Glutamatergic neuron (in vitro differentiated cells): ENCODE measurements around the gene NAA30. TPM values are rescaled to one million over a fixed set of nuclear protein-coding genes. Genes with fewer than 3 reads are reported as not detected.

Source experiments
- DNase-seq: peaks from one replicate; pipeline ENCODE4 v3.0.0; 2022
- H3K27ac Mint-ChIP-seq: one replicate; pipeline ENCODE4 v1.8.0; 2020; ENCODE audit warnings: mild to moderate bottlenecking, mixed read lengths, inconsistent platforms; ENCODE audit not compliant: unreplicated experiment
- H3K27me3 Mint-ChIP-seq: one replicate; pipeline ENCODE4 v1.8.0; 2020; ENCODE audit warnings: mild to moderate bottlenecking, moderate library complexity, mixed read lengths, inconsistent platforms; ENCODE audit not compliant: unreplicated experiment
- H3K36me3 Mint-ChIP-seq: one replicate; pipeline ENCODE4 v1.8.0; 2020; ENCODE audit warnings: mild to moderate bottlenecking, mixed read lengths, inconsistent platforms; ENCODE audit not compliant: unreplicated experiment
- H3K4me1 Mint-ChIP-seq: one replicate; pipeline ENCODE4 v1.8.0; 2020; ENCODE audit warnings: mild to moderate bottlenecking, low read depth, mixed read lengths, inconsistent platforms; ENCODE audit not compliant: unreplicated experiment
- H3K4me3 Mint-ChIP-seq: one replicate; pipeline ENCODE4 v1.8.0; 2020; ENCODE audit warnings: mild to moderate bottlenecking, mixed read lengths, inconsistent platforms; ENCODE audit not compliant: unreplicated experiment
- H3K9me3 Mint-ChIP-seq: one replicate; pipeline ENCODE4 v1.8.0; 2020; ENCODE audit warnings: mild to moderate bottlenecking, moderate library complexity, mixed read lengths, inconsistent platforms; ENCODE audit not compliant: unreplicated experiment
- total RNA-seq: library from RNA; stranded (reverse); fragmentation: NEBNext Ultra II Directional; extraction: Animal tissue kit (Norgen Biotek cat#: 25700); gene quantifications from one replicate; pipeline ENCODE4 v1.2.1, GENCODE V29; 2021; ENCODE audit not compliant: unreplicated experiment
- TF ChIP-seq, protein P1 (sequence below): fragments of 200-600 bp; sonication (generic); IDR thresholded peaks from one replicate; pipeline ENCODE4 v1.5.0; 2021; ENCODE audit not compliant: partially characterized antibody, unreplicated experiment

The NAA30 gene
- total RNA-seq, 1 donor from 2014 or later = 21.4 TPM

DNA sequence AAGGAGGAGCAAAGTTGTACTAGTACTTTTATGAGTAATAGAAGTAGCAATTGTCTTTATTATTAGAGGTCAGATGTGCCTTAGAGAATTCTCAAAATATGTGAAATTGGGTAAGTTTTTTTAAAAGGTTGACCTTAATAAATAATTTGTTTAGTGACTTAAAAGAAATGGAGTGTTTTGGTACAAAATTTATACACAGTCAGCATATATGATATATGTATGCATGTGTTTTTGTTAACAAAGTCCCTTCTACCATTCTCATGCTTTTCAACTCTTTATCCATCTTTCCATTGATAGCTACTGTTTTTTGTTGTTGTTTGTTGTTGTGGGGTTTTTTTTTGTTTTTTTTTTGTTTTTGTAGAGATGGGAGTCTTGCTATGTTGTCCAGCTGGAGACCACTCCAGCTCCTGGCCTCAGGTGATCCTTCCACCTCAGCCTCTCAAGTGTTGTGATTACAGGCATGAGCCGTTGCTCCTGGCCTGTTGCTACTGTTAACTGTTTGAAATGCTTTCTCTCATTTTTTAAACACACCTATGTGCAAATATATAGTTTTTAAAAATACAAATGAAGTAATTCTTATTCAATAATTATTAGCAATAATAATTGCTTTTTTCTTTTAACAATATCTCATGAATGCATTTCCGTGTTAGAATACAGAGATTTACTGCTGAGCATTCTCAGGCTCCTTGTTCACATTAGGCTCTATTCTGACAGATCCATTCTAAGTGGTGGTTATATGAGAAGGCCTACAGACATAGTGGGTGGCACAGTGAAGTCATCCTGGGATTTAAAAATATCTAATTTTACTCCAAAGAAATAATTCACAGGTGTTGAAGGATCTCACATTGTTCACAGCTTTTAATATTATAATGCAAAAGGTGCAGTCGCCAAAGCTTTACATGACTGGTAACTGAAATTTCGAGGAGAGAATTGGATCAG, 10.4 kb downstream of the NAA30 start:
- Mint-ChIP-seq H3K36me3 (no peaks in the 10 kb centered on the region), H3K9me3 (no peaks in the 10 kb centered on the region), H3K27ac (no peak overlapping the region), H3K4me3 (no peak overlapping the region), H3K4me1 (peaks cover 2% of the 10 kb centered on the region), H3K27me3 (no peaks in the 10 kb centered on the region)
- no peak for DNase-seq
- TF ChIP-seq, protein P1, sequence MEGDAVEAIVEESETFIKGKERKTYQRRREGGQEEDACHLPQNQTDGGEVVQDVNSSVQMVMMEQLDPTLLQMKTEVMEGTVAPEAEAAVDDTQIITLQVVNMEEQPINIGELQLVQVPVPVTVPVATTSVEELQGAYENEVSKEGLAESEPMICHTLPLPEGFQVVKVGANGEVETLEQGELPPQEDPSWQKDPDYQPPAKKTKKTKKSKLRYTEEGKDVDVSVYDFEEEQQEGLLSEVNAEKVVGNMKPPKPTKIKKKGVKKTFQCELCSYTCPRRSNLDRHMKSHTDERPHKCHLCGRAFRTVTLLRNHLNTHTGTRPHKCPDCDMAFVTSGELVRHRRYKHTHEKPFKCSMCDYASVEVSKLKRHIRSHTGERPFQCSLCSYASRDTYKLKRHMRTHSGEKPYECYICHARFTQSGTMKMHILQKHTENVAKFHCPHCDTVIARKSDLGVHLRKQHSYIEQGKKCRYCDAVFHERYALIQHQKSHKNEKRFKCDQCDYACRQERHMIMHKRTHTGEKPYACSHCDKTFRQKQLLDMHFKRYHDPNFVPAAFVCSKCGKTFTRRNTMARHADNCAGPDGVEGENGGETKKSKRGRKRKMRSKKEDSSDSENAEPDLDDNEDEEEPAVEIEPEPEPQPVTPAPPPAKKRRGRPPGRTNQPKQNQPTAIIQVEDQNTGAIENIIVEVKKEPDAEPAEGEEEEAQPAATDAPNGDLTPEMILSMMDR = no peak

DNA sequence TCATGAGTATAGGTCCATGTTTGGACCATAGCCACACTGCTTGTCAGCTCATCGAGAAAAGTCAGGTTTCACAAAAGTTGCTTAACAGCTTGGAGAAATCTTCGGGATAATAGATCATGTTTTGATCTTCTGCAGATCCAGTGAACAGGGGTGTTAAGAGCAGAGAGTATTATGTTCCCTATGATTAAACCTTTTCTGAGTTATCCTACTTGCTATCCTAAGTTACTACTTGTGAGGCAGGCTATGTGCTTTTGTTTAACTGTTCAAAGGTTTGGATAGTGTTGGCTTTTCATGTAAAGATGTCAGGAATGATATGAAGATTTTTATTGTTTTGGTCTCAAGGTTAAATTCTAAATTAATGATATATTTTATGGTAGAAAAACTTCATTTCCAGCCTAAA, 11.1 kb downstream of the NAA30 start:
- Mint-ChIP-seq H3K4me1 (peaks cover 2% of the 10 kb centered on the region), H3K27me3 (no peaks in the 10 kb centered on the region), H3K27ac (no peak overlapping the region), H3K36me3 (no peaks in the 10 kb centered on the region), H3K9me3 (no peaks in the 10 kb centered on the region), H3K4me3 (no peak overlapping the region)
- TF ChIP-seq, protein P1 = no peak
- no peak for DNase-seq

GRCh38 chr14:57402173-57402852, 11.9 kb downstream of the NAA30 start:
- no peaks in the 10 kb centered on the region for H3K27me3 Mint-ChIP-seq
- no peak for DNase-seq
- TF ChIP-seq, protein P1 = no peak
- H3K9me3 Mint-ChIP-seq = no peaks in the 10 kb centered on the region
- H3K4me3 Mint-ChIP-seq = no peak overlapping the region
- H3K36me3 Mint-ChIP-seq = no peaks in the 10 kb centered on the region
- H3K27ac Mint-ChIP-seq = no peak overlapping the region
- H3K4me1 Mint-ChIP-seq = peaks cover 2% of the 10 kb centered on the region

DNA sequence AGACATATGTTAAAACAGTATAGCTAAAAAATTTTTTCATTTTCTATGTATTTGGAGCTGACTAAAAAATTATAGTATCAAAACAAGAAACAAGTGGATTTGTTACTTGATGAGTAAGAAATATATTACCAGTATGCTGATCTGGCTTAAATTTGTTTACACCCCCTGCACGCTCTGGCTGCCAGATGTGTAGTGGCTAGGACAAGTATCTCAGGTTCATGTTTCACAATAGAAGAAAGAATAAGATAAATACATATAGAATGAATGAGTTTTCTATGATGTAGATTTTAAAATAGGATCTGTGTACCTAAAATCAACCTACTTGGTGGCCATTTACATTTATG, 13.1 kb downstream of the NAA30 start:
- Mint-ChIP-seq H3K9me3 (no peaks in the 10 kb centered on the region), H3K27me3 (no peaks in the 10 kb centered on the region), H3K4me3 (no peak overlapping the region), H3K27ac (no peak overlapping the region), H3K4me1 (peaks cover 2% of the 10 kb centered on the region), H3K36me3 (no peaks in the 10 kb centered on the region)
- DNase-seq = no peak
- TF ChIP-seq, protein P1 = no peak

- no peaks in the 10 kb centered on the region for H3K9me3 Mint-ChIP-seq
- no peaks in the 10 kb centered on the region for H3K27me3 Mint-ChIP-seq
- H3K36me3 Mint-ChIP-seq = no peaks in the 10 kb centered on the region
- no peak for DNase-seq
- H3K27ac Mint-ChIP-seq = no peak overlapping the region
- no peak overlapping the region for H3K4me3 Mint-ChIP-seq
- TF ChIP-seq, protein P1 = no peak
- peaks cover 2% of the 10 kb centered on the region for H3K4me1 Mint-ChIP-seq
These were observed 15.2 kb downstream of the NAA30 start for GRCh38 chr14:57405562-57405961.
